Occipital lobe (tissue), 3 donors: Measurements from ENCODE around the gene GRM8. TPM values are rescaled to one million over a fixed set of nuclear protein-coding genes. Genes with fewer than 3 reads are reported as not detected.

Experiments
- DNase-seq: peaks from one replicate; lab custom pipeline; 2025; lab: John Stamatoyannopoulos, UW
- small RNA-seq: library from RNA; depleted of rRNA; stranded (forward); fragments of <200 nt; gene quantifications from one replicate; pipeline ENCODE3, GENCODE V24; 2014
- total RNA-seq: library from RNA; depleted of rRNA; stranded (reverse); fragments of >200 nt; gene quantifications from one replicate; pipeline ENCODE4 v1.2.3, GENCODE V29; 2014

GRM8 gene
- total RNA-seq, 1 donor from 2014 or later: 3.7 TPM

GRCh38 chr7:126445991-126446390 lies 806.8 kb downstream of the GRM8 start:
- no peak for DNase-seq

GRCh38 chr7:126443951-126444350 lies 808.8 kb downstream of the GRM8 start:
- DNase-seq: no peak

- DNase-seq: no peak
Observed at GRCh38 chr7:126442908-126443307, 809.8 kb downstream of the GRM8 start.

- DNase-seq: no peak
Observed at GRCh38 chr7:126441745-126442144, 811.0 kb downstream of the GRM8 start.

GRCh38 chr7:126440542-126440941 lies 812.2 kb downstream of the GRM8 start:
- no peak for DNase-seq

GRCh38 chr7:126436213-126436868 lies 816.4 kb downstream of the GRM8 start:
- no peak for DNase-seq

- no peak for DNase-seq
Observed at GRCh38 chr7:126426652-126427051, 826.1 kb downstream of the GRM8 start.

- DNase-seq: no peak
Observed at GRCh38 chr7:126424985-126425384, 827.8 kb downstream of the GRM8 start.

- no peak for DNase-seq
Observed at GRCh38 chr7:126419047-126419446, 833.7 kb downstream of the GRM8 start.

GRCh38 chr7:126411821-126412383 lies 840.8 kb downstream of the GRM8 start:
- DNase-seq: no peak

- no peak for DNase-seq
Observed at GRCh38 chr7:126411032-126411820, 841.5 kb downstream of the GRM8 start.

GRCh38 chr7:126403040-126403439 lies 849.7 kb downstream of the GRM8 start:
- DNase-seq: no peak

- DNase-seq: no peak
Observed at GRCh38 chr7:126401918-126402317, 850.8 kb downstream of the GRM8 start.

- no peak for DNase-seq
Observed at GRCh38 chr7:126398851-126399529, 853.8 kb downstream of the GRM8 start.

GRCh38 chr7:126398285-126398684 lies 854.5 kb downstream of the GRM8 start:
- DNase-seq: no peak

- no peak for DNase-seq
Observed at GRCh38 chr7:126394406-126394805, 858.3 kb downstream of the GRM8 start.

Small RNA genes within 50 kb of the gene (small RNA-seq; reads per million reads assigned to genes)
- gene MIR592: 5.3 reads per million, percentile 90 among the genes with 10 or more reads in this experiment

Other genes starting within 250 kb of the GRM8 start
- 51.0 TPM for gene ZNF800, start 139.8 kb upstream of the GRM8 start, total RNA-seq